GM12873 (cell line): Measurements from ENCODE around the gene KLHL36.

Experiments
- TF ChIP-seq, protein P1 (sequence below): IDR thresholded peaks from 2 replicates; pipeline ENCODE4 v1.5.1; 2012; ENCODE audit warnings: low read depth, mild to moderate bottlenecking, moderate library complexity, low read length, control low read depth; ENCODE audit not compliant: insufficient read depth; ENCODE audit errors: missing control alignments

The KLHL36 gene

DNA sequence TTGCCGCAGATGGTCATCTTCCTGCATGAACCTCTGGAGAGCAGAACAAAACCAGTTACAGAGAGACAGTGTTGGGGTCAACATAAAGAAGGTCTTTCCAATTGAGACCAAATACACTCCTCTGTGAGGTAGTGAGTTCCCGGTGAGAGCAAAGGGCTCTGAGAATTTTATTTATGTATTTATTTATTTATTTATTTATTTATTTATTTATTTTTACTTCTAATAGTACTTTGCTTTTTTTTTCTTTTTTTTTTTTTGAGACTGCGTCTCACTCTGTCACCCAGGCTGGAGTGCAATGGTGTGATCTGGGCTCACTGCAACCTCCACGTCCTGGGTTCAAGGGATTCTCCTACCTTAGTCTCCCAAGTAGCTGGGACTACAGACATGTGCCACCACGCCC is 18.3 kb upstream of the KLHL36 start:
- TF ChIP-seq, protein P1, sequence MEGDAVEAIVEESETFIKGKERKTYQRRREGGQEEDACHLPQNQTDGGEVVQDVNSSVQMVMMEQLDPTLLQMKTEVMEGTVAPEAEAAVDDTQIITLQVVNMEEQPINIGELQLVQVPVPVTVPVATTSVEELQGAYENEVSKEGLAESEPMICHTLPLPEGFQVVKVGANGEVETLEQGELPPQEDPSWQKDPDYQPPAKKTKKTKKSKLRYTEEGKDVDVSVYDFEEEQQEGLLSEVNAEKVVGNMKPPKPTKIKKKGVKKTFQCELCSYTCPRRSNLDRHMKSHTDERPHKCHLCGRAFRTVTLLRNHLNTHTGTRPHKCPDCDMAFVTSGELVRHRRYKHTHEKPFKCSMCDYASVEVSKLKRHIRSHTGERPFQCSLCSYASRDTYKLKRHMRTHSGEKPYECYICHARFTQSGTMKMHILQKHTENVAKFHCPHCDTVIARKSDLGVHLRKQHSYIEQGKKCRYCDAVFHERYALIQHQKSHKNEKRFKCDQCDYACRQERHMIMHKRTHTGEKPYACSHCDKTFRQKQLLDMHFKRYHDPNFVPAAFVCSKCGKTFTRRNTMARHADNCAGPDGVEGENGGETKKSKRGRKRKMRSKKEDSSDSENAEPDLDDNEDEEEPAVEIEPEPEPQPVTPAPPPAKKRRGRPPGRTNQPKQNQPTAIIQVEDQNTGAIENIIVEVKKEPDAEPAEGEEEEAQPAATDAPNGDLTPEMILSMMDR, result no peak

DNA sequence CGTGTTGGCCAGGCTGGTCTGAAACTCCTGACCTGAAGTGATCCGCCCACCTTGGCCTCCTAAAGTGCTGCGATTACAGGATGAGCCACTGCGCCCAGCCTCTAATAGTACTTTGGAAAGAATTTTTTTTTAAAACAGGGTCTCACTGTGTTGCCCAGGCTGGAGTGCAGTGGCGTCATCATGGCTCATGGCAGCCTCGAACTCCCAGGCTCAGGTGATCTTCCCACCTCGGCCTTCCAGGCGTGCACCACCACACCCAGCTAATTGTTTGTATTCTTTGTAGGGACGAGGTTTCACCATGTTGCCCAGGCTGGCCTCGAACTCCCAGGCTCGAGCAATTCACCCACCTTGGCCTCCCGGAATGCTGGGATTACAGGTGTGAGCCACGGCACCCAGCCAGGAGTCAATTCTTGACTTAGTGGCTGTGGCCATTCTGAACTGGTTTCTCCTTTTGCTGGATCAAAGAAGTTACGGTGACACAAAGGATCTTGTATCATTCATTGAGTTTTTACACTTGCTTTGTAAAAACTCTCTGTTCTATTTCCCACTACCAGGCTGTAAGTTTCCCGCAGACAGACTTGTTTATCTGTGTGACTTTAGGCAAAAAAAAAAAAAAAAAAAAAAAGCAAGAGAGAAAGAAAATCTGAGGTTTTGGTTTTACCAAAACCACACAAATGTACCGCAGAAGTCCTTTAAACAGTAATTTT is 17.7 kb upstream of the KLHL36 start:
- TF ChIP-seq, protein P1, result no peak

DNA sequence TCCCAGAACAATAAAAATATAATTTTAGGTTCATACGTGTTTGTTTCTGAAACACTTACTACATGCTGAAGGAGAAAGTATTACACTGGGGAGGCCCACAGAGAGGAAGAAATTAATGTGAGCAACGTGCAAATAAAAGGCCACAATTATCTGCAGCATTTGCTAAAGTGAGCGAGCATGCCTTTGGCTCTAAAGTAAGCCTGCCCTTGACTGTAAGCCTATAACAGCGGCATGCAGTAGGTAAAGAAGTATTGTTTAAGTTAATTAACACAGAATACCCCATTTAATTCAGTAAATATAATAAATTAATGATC is 17.2 kb upstream of the KLHL36 start:
- TF ChIP-seq, protein P1, result no peak

DNA sequence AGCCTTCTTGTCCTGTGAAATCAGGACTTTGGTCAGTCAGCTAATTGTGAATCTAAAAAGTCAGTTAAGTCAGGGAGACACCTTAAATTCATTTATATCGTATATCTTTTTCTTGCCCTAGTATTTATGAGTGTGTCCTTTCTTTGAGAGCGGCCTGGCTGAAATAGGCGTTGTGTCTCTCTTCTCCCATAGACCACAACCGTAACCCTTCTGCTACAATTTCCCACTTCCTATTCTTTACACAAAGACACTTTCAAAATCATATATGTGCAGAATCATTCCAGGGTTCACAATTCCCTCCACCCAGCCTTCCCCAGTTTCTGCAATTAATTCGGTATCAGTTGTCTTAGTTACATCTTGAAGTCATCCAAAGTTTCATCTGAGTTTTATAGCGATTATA is 16.4 kb upstream of the KLHL36 start:
- TF ChIP-seq, protein P1, result no peak

DNA sequence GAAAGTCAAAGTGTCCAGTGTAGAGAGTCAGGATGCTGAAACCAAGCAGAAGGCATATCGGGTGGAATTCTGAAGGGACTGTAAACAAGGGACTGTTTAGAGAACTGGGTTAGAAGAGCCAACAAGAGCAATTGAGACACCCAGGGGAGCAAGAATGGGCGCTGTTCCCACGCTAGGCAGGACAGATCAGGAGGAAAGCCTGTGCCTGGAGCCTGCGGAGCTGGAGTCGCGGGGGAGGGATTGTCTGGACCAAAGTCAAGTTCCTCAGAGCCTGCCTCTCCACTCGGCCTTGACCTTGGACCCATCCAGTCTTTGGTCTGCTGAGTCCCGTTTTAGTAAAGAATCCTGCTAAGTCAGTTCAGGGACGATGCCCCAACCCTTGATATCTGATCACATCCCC is 14.7 kb upstream of the KLHL36 start:
- TF ChIP-seq, protein P1, result no peak

DNA sequence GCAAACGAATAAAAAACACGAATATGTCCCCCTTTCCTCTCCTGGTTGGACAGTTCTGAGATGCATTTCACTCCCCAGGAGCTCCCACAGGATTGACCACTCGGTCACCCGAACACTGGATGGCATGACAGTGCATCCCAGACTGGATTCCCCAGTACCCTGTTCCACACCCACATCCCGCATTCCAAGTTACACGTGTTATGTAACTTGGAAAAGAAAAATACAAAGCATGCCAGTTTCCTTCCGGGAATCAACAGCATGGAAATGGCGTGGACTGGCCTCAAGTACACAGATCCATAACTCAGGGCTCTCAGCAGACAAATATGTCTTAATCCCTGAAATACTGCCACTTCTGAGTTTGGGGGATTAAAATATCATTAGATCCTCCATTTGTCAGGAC is 12.6 kb upstream of the KLHL36 start:
- TF ChIP-seq, protein P1, result no peak

DNA sequence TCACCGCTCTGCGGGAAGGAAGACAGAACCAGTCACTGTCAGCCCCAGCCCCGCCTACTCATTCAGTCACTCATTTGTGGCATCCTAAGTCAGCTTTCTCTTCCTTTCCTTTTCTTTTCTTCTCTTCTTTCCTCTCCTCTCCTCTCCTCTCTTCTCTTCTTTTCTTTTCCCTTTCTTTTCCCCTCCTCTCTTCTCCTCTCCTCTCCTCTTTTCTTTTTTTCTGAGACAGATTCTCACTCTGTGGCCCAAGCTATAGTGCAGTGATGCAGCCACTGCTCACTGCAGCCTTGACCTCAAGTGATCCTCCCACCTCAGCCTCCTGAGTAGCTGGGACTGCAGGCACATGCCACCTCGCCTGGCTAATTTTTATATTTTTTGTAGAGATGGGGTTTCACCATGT is 10.6 kb upstream of the KLHL36 start:
- TF ChIP-seq, protein P1, result no peak
